NCI-H446 treated with DMSO at 0.1 percent for 48 hours (cell line): ENCODE measurements around the gene DRC7.
"Not testable (repeated sequence)": the region's sequence is repeated elsewhere in the genome, so short reads cannot be mapped to it uniquely, and the experiment has no call there.

ENCODE experiments used
- DNase-seq: peaks from one replicate; lab custom pipeline; 2025; lab: John Stamatoyannopoulos, UW

The DRC7 gene

GRCh38 chr16:57763285-57764005 lies 68.8 kb downstream of the DRC7 start:
- no peak for DNase-seq

- no peak for DNase-seq
Measured at GRCh38 chr16:57764006-57764340, 69.4 kb downstream of the DRC7 start.

- DNase-seq, result no peak
Measured at GRCh38 chr16:57764341-57765159, 69.9 kb downstream of the DRC7 start.

GRCh38 chr16:57765160-57765728 lies 70.6 kb downstream of the DRC7 start:
- no peak for DNase-seq

GRCh38 chr16:57766714-57767348 lies 72.2 kb downstream of the DRC7 start:
- DNase-seq, result no peak

GRCh38 chr16:57769541-57770145 lies 75.0 kb downstream of the DRC7 start:
- no peak for DNase-seq

GRCh38 chr16:57770361-57770760 lies 75.8 kb downstream of the DRC7 start:
- DNase-seq, result no peak

GRCh38 chr16:57771141-57771785 lies 76.7 kb downstream of the DRC7 start:
- DNase-seq, result no peak

- DNase-seq, result no peak
Measured at GRCh38 chr16:57773019-57773418, 78.4 kb downstream of the DRC7 start.

GRCh38 chr16:57773655-57774295 lies 79.2 kb downstream of the DRC7 start:
- DNase-seq, result no peak

GRCh38 chr16:57774705-57775285 lies 80.2 kb downstream of the DRC7 start:
- no peak for DNase-seq

- no peak for DNase-seq
Measured at GRCh38 chr16:57775661-57776469, 81.3 kb downstream of the DRC7 start.

GRCh38 chr16:57778658-57779057 lies 84.1 kb downstream of the DRC7 start:
- no peak for DNase-seq

- DNase-seq, result not testable (repeated sequence)
Measured at GRCh38 chr16:57779836-57780235, 85.2 kb downstream of the DRC7 start.

- DNase-seq, result no peak
Measured at GRCh38 chr16:57781349-57781740, 86.7 kb downstream of the DRC7 start.
